ENCODE results near the gene BBS1. TPM values are rescaled to one million over a fixed set of nuclear protein-coding genes. Genes with fewer than 3 reads are reported as not detected.

Gene BBS1
- total RNA-seq, 2 experiments from 2014 or later, result 14.7 to 15.7 TPM

GRCh38 chr11:66497206-66497605 lies 13.2 kb upstream of the BBS1 start:
- CTCF ChIA-PET (ENCODE audit: unreplicated experiment), result no interaction called here
- intact Hi-C loops (cut with micrococcal nuclease; ENCODE audit: unreplicated experiment), result no loop called here
- no peak overlapping the region for H3K4me2 ChIP-seq (ENCODE audit: low read length)
- no peaks in the 10 kb centered on the region for H3K4me1 ChIP-seq (ENCODE audit: insufficient read depth, low read length, poor library complexity, severe bottlenecking)
- no TSS peak for BruUV-seq (replicated peaks)
- POLR2A ChIA-PET, result no interaction called here
- TF ChIP-seq EZH2phosphoT487 (IDR thresholded peaks at IDR 0.05; ENCODE audit: borderline replicate concordance, low read depth, low read length), result no peak
- TF ChIP-seq CTCF (conservative IDR thresholded peaks at IDR 0.05; ENCODE audit: low read length), result no peak
- no peaks in the 10 kb centered on the region for H3K9me2 ChIP-seq (ENCODE audit: insufficient read depth, low read length)
- peaks cover 38% of the 10 kb centered on the region for H3K36me3 ChIP-seq (ENCODE audit: insufficient read depth, low read length)
- no peaks in the 10 kb centered on the region for H4K20me1 ChIP-seq (ENCODE audit: insufficient read depth, low read length)
- no peak overlapping the region for H3K27ac ChIP-seq (ENCODE audit: low read depth, low read length, poor library complexity, severe bottlenecking)
- H3K9me3 ChIP-seq (ENCODE audit: low read length), result no peaks in the 10 kb centered on the region
- DNase-seq (ENCODE audit: low spot score), result no peak
- H2AFZ ChIP-seq (ENCODE audit: low read length), result no peak overlapping the region
- no peaks in the 10 kb centered on the region for H3K79me2 ChIP-seq (ENCODE audit: insufficient read depth, low read depth, low read length)
- H3K4me3 ChIP-seq (ENCODE audit: low read depth, low read length, poor library complexity, severe bottlenecking), result no peak overlapping the region

- Histone ChIP-seq H3K79me2 (ENCODE audit: insufficient read depth, low read depth, low read length) (no peaks in the 10 kb centered on the region), H3K4me2 (ENCODE audit: low read length) (no peak overlapping the region), H3K27ac (ENCODE audit: low read depth, low read length, poor library complexity, severe bottlenecking) (no peak overlapping the region), H3K4me1 (ENCODE audit: insufficient read depth, low read length, poor library complexity, severe bottlenecking) (no peaks in the 10 kb centered on the region), H3K9me3 (ENCODE audit: low read length) (no peaks in the 10 kb centered on the region), H3K36me3 (ENCODE audit: insufficient read depth, low read length) (peaks cover 29% of the 10 kb centered on the region), H4K20me1 (ENCODE audit: insufficient read depth, low read length) (no peaks in the 10 kb centered on the region), H3K4me3 (ENCODE audit: low read depth, low read length, poor library complexity, severe bottlenecking) (no peak overlapping the region), H2AFZ (ENCODE audit: low read length) (no peak overlapping the region), H3K9me2 (ENCODE audit: insufficient read depth, low read length) (no peaks in the 10 kb centered on the region)
- DNase-seq (ENCODE audit: low spot score), result no peak
- CTCF ChIA-PET (ENCODE audit: unreplicated experiment), result no interaction called here
- POLR2A ChIA-PET, result no interaction called here
- BruUV-seq (replicated peaks), result no TSS peak
- TF ChIP-seq CTCF (conservative IDR thresholded peaks at IDR 0.05; ENCODE audit: low read length) (no peak), EZH2phosphoT487 (IDR thresholded peaks at IDR 0.05; ENCODE audit: borderline replicate concordance, low read depth, low read length) (no peak)
- intact Hi-C loops (cut with micrococcal nuclease; ENCODE audit: unreplicated experiment), result no loop called here
Observed at GRCh38 chr11:66498506-66498905, 11.9 kb upstream of the BBS1 start.

GRCh38 chr11:66505276-66505816 lies 5.1 kb upstream of the BBS1 start:
- no peaks in the 10 kb centered on the region for H3K4me1 ChIP-seq (ENCODE audit: insufficient read depth, low read length, poor library complexity, severe bottlenecking)
- peaks cover 22% of the 10 kb centered on the region for H3K36me3 ChIP-seq (ENCODE audit: insufficient read depth, low read length)
- no peak for DNase-seq (ENCODE audit: low spot score)
- TF ChIP-seq CTCF (conservative IDR thresholded peaks at IDR 0.05; ENCODE audit: low read length) (no peak), EZH2phosphoT487 (IDR thresholded peaks at IDR 0.05; ENCODE audit: borderline replicate concordance, low read depth, low read length) (no peak)
- ChIA-PET POLR2A (no interaction called here), CTCF (ENCODE audit: unreplicated experiment) (interaction anchor here (0.6 kb wide), 1 partner anchor 12 kb away, joined by 3 read pairs; no protein-coding TSS in a partner anchor)
- no peaks in the 10 kb centered on the region for H3K79me2 ChIP-seq (ENCODE audit: insufficient read depth, low read depth, low read length)
- no peaks in the 10 kb centered on the region for H4K20me1 ChIP-seq (ENCODE audit: insufficient read depth, low read length)
- H3K4me2 ChIP-seq (ENCODE audit: low read length), result no peak overlapping the region
- intact Hi-C loops (cut with micrococcal nuclease; ENCODE audit: unreplicated experiment), result no loop called here
- no TSS peak for BruUV-seq (replicated peaks)
- H2AFZ ChIP-seq (ENCODE audit: low read length), result no peak overlapping the region
- H3K9me2 ChIP-seq (ENCODE audit: insufficient read depth, low read length), result no peaks in the 10 kb centered on the region
- H3K9me3 ChIP-seq (ENCODE audit: low read length), result no peaks in the 10 kb centered on the region
- no peak overlapping the region for H3K4me3 ChIP-seq (ENCODE audit: low read depth, low read length, poor library complexity, severe bottlenecking)
- no peak overlapping the region for H3K27ac ChIP-seq (ENCODE audit: low read depth, low read length, poor library complexity, severe bottlenecking)
